Lung (tissue), 12 donors: ENCODE measurements around the gene DENND5A. TPM values are rescaled to one million over a fixed set of nuclear protein-coding genes. Genes with fewer than 3 reads are reported as not detected.

ENCODE experiments used
- ATAC-seq: fragments of 200-7000 bp; cut with Tn5 transposase; one replicate; pipeline ENCODE4 v1.9.1; 2020; ENCODE audit warnings: moderate number of reproducible peaks; ENCODE audit not compliant: insufficient read depth, low FRiP score
- DNase-seq, 3 donors: peaks; one replicate each; pipeline ENCODE4 v3.0.0-alpha.2; 2013 to 2017
- H3K27ac ChIP-seq, 2 donors: one replicate each; pipeline ENCODE4 v1.5.1; 2013; ENCODE audit warnings: mild to moderate bottlenecking in 2 of 2, moderate library complexity in 2 of 2, control low read depth in 1 of 2, inconsistent platforms in 1 of 2, low read depth in 1 of 2, low read length in 1 of 2
- H3K27me3 ChIP-seq, 3 donors: one replicate each; pipeline ENCODE4 v1.5.1; 2013; ENCODE audit warnings: low read length in 2 of 3; ENCODE audit not compliant: control insufficient read depth in 3 of 3, insufficient read depth in 3 of 3
- H3K36me3 ChIP-seq, 4 donors: one replicate each; pipeline ENCODE4 v1.5.1; 2013; ENCODE audit warnings: low read length in 4 of 4, mild to moderate bottlenecking in 1 of 4, moderate library complexity in 1 of 4; ENCODE audit not compliant: control insufficient read depth in 4 of 4, insufficient read depth in 4 of 4
- H3K4me1 ChIP-seq, 5 donors: one replicate each; pipeline ENCODE4 v1.5.1; 2013; ENCODE audit warnings: low read length in 5 of 5, mild to moderate bottlenecking in 2 of 5, moderate library complexity in 1 of 5; ENCODE audit not compliant: control insufficient read depth in 5 of 5, insufficient read depth in 5 of 5
- H3K4me3 ChIP-seq: one replicate; pipeline ENCODE4 v1.5.1; 2013; ENCODE audit warnings: mild to moderate bottlenecking, control low read depth, moderate library complexity
- H3K9ac ChIP-seq, 2 donors: one replicate each; pipeline ENCODE4 v1.5.1; 2013; ENCODE audit warnings: low read length in 2 of 2, control low read depth in 1 of 2; ENCODE audit not compliant: insufficient read depth in 1 of 2
- H3K9me3 ChIP-seq, 4 donors: one replicate each; pipeline ENCODE4 v1.5.1; 2013; ENCODE audit warnings: low read length in 3 of 4, mild to moderate bottlenecking in 1 of 4, moderate library complexity in 1 of 4; ENCODE audit not compliant: control insufficient read depth in 4 of 4, insufficient read depth in 3 of 4
- WGBS, 2 donors: extraction: QIAGEN DNeasy Blood & Tissue Kit; methylation state at CpG; one replicate each; pipeline ENCODE4 v1.1.7; 2013; 5-methylcytosine and 5-hydroxymethylcytosine counted together
- polyA plus RNA-seq, 2 donors: library from polyadenylated mRNA; stranded (reverse); fragments of 200-250 nt; gene quantifications; one replicate each; pipeline ENCODE4 v1.2.1, GENCODE V29; 2013
- total RNA-seq, 2 donors: library from RNA; depleted of rRNA in 1 of 2; stranded (reverse); fragments of >200 nt in 1 of 2; gene quantifications; one replicate each; pipeline ENCODE4 v1.2.1, GENCODE V29; 2014 to 2021
- TF ChIP-seq, protein P1 (sequence below): IDR thresholded peaks from 2 replicates; pipeline ENCODE4 v1.5.1; 2012; ENCODE audit warnings: mild to moderate bottlenecking; ENCODE audit errors: control extremely low read depth, extremely low read depth
- donor health status: control.
- donor health status: control.
- donor health status: Bipolar disorder and iron deficiency.
- donor health status: healthy.
- donor health status: DM: yes; HTN: yes; CAD: no.

The DENND5A gene
- total and polyA plus RNA-seq, 4 donors, result 20.8 to 152 (median 112) TPM

DNA sequence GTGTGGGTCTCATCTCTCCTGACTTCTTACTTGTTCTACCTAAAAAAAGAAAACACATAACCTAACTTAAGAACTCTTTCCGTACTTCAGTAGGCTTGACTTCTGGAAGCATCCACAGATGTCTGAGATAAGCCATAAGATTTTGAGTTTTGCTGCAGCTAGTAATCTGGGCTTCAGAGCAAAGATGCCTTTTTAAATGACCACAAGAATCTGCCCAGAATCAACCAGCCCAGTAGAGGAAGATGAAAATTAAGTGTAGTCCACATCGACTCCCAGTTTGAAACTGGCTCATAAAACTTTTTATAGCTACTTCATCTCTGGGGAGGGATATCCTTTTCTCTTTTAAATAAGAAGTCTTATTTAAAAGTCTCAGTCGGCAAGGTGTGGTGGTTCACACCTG is 10.7 kb downstream of the DENND5A start:
- no peak for ATAC-seq
- no peak overlapping the region for H3K4me3 ChIP-seq
- H3K4me1 ChIP-seq, result peaks cover 0 to 13% (median 0%) of the 10 kb centered on the region in 5 donors
- no peak overlapping the region for H3K27ac ChIP-seq
- H3K27me3 ChIP-seq, result no peaks in the 10 kb centered on the region
- no peak for DNase-seq
- peaks cover 0 to 3% (median 1%) of the 10 kb centered on the region in 4 donors for H3K36me3 ChIP-seq
- TF ChIP-seq, protein P1, sequence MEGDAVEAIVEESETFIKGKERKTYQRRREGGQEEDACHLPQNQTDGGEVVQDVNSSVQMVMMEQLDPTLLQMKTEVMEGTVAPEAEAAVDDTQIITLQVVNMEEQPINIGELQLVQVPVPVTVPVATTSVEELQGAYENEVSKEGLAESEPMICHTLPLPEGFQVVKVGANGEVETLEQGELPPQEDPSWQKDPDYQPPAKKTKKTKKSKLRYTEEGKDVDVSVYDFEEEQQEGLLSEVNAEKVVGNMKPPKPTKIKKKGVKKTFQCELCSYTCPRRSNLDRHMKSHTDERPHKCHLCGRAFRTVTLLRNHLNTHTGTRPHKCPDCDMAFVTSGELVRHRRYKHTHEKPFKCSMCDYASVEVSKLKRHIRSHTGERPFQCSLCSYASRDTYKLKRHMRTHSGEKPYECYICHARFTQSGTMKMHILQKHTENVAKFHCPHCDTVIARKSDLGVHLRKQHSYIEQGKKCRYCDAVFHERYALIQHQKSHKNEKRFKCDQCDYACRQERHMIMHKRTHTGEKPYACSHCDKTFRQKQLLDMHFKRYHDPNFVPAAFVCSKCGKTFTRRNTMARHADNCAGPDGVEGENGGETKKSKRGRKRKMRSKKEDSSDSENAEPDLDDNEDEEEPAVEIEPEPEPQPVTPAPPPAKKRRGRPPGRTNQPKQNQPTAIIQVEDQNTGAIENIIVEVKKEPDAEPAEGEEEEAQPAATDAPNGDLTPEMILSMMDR, result no peak
- H3K9me3 ChIP-seq, result no peaks in the 10 kb centered on the region
- 98 to 99% methylated on average over 3 of the region's 3 CpGs for WGBS, 2 donors
- no peak overlapping the region for H3K9ac ChIP-seq

GRCh38 chr11:9253086-9253485 is 12.1 kb downstream of the DENND5A start:
- TF ChIP-seq, protein P1, result no peak

GRCh38 chr11:9251311-9251710 is 13.8 kb downstream of the DENND5A start:
- ATAC-seq (no peak), DNase-seq (no peak)
- Histone ChIP-seq H3K9ac (no peak overlapping the region), H3K9me3 (no peaks in the 10 kb centered on the region), H3K36me3 (peaks cover 0 to 3% (median 1%) of the 10 kb centered on the region in 4 donors), H3K27ac (no peak overlapping the region), H3K4me1 (peaks cover 0 to 13% (median 0%) of the 10 kb centered on the region in 5 donors), H3K27me3 (no peaks in the 10 kb centered on the region), H3K4me3 (no peak overlapping the region)
- TF ChIP-seq, protein P1, result no peak
- WGBS, 2 donors, result 71 to 76% methylated on average over 3 of the region's 3 CpGs

More at GRCh38 chr11:9253086-9253485, 12.1 kb downstream of the DENND5A start:
- no peak overlapping the region for H3K9ac ChIP-seq
- ATAC-seq, result no peak
- H3K4me1 ChIP-seq, result peaks cover 0 to 13% (median 0%) of the 10 kb centered on the region in 5 donors
- H3K36me3 ChIP-seq, result peaks cover 0 to 3% (median 1%) of the 10 kb centered on the region in 4 donors
- H3K4me3 ChIP-seq, result no peak overlapping the region
- no peaks in the 10 kb centered on the region for H3K9me3 ChIP-seq
- 40 to 53% methylated on average over 3 of the region's 3 CpGs for WGBS, 2 donors
- no peaks in the 10 kb centered on the region for H3K27me3 ChIP-seq
- H3K27ac ChIP-seq, result peak overlapping the region in 1 of 2 donors; percentile 36
- no peak for DNase-seq

DNA sequence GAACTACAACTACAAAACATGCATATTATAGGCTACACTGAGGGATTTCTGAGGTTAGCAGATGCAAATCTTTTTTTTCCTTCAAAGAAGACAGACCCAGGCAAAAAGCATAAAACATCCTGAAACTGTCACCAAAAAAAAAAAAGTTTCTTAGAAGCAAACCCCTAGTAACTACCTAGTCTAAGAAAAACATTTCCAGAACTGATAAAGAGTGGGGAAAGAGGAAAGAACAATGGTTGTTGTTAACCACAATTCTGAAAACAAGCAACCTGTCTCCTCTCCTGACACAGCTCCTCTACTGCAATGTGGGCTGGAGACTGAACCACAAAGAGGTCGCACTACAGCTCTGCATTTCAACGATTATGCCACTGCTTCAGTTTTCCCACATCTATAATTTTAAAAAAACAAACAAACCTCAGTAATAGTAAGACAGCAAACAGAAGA is 15.0 kb downstream of the DENND5A start:
- TF ChIP-seq, protein P1, result no peak
- WGBS, 2 donors, result 10 to 26% methylated on average over 2 of the region's 2 CpGs
- Histone ChIP-seq H3K4me3 (no peak overlapping the region), H3K9ac (peak overlapping the region in 1 of 2 donors; percentile 5), H3K27me3 (no peaks in the 10 kb centered on the region), H3K36me3 (peaks cover 0 to 2% (median 0%) of the 10 kb centered on the region in 4 donors), H3K9me3 (no peaks in the 10 kb centered on the region), H3K27ac (no peak overlapping the region), H3K4me1 (peaks cover 0 to 13% (median 0%) of the 10 kb centered on the region in 5 donors)
- ATAC-seq (no peak), DNase-seq (no peak)
